NCI-H146 treated with DMSO at 0.1 percent for 48 hours (cell line): ENCODE results near the gene ZNF850.

ENCODE experiments used
- DNase-seq: peaks from one replicate; lab custom pipeline; 2025; ENCODE audit not compliant: unreplicated experiment; lab: John Stamatoyannopoulos, UW

ZNF850 gene

GRCh38 chr19:36707134-36707533 is 65.5 kb downstream of the ZNF850 start:
- no peak for DNase-seq

- DNase-seq = no peak
Observed at GRCh38 chr19:36688058-36688457, 84.5 kb downstream of the ZNF850 start.

GRCh38 chr19:36687214-36688056 is 85.2 kb downstream of the ZNF850 start, which contains the start of gene ZNF567:
ZNF567 (plus strand) TSS chr19:36687612; CDS start chr19:36694868, 7,256 bp downstream.
- peak; percentile 93 for DNase-seq

DNA sequence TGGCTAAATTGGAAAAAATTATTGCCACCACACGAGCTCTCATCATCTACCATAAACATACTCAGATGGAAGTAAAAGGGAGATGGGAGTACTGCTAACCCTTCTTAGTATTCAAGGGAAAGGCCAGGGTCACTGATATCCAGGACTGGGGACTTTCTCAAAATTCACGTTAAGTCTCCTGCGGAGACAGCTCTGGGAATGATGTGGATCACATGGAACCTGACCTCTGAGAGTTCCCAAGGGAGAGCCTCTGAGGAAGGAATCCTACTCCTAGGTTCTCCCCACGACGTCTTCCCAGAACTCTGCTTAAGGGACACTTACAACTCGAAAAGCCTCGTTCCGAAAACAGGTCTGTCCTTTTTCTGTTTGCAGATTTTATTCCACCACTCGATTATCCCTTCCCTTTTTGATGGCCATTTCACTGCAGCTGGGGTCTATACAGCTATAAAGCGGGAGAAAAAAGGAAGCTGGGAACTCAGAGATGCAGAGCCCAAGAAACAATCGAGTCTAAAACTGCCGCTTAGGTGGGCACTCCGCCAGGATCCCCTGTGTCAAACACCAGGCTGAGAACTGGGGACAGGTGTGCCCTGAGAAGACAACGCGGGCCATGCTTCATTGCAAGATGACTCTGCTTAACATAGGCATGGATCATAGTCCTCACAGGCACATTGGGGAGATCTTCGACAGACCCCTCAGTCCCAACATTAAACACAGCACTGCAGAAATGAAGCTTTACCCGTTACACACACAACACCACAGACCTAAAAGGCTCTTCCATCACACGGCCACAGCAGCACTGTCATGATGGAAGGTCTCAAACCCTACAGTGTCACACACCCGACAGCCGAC is 86.0 kb downstream of the ZNF850 start:
- DNase-seq = no peak

DNA sequence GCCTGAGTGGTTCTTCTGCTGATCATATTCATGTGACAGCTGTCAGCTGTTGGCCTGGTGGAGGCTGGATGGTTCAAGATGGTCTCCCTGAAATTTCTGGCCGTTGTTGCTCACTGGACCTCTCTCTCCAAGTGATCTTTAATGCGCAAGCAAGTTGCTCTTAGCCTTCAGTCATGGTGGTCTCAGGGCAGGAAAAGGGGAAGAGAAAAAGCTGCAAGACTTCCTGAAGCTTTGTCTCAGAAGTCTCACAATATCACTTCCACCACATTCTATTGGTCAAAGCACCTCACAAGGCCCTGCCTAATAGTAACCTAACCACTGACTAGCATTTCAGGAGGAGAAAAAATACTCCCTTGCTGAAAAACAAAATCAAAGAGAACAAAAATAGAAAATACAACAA is 86.8 kb downstream of the ZNF850 start:
- DNase-seq = no peak

DNA sequence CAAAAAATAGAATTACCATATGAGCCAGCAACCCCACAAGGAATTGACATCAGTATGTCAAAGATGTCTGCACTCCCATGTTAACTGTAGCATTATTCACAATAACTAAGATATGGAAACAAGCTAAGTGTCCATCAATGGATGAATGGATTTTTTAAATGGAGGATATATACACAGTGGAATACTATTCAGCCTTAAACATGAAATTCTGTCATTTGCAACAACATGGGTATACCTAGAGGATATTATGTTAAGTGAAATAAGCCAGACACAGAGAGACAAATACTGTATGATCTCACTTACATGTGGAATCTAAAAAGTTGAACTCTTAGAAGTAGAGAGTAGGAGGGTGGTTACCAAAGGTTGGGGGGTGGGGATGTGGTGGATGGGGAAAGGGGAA is 93.2 kb downstream of the ZNF850 start:
- no peak for DNase-seq

- DNase-seq = no peak
Observed at GRCh38 chr19:36674201-36674600, 98.4 kb downstream of the ZNF850 start.

GRCh38 chr19:36672368-36672767 is 100.2 kb downstream of the ZNF850 start:
- DNase-seq = no peak

DNA sequence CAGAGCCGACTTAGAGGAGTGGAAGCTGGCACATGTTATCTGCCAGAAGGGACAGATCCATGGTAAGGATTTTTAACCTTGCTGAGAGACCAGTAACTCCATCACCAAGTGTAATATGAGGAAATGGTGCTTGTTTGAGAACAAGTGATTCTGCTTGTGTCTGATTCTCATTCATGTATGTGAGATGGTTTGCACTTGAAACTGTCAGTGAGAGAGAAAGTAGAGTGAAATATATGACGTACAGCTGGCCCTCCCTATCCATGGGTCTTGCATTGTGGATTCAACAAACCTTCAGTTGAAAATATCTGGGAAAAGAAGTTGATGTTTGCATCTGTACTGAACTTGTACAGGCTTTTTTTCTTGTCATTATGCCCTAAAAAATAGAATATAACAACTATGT is 104.0 kb downstream of the ZNF850 start:
- DNase-seq = no peak

DNA sequence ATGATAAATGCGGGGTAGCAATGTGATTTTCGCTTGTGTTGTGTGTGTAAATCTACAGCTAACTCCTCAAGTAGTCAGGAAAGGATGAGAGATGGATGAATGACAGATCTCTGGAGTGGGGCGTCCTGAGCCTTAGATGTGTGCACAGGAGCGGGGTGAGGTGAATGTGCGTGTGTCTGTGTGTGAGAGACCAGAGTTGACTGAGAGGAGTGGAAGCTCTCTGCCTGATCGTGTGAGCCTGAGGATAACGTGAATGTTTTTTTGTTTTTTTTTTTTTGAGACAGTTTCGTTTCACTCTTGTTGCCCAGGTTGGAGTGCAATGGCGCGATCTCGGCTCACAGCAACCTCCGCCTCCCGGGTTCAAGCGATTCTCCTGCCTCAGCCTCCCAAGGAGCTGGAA is 106.8 kb downstream of the ZNF850 start:
- no peak for DNase-seq
